Fibroblast of the aortic adventitia (primary cell): Measurements from ENCODE around the gene DCAKD. TPM values are rescaled to one million over a fixed set of nuclear protein-coding genes. Genes with fewer than 3 reads are reported as not detected.

Experiments used
- DNase-seq: peaks from one replicate; pipeline ENCODE4 v3.0.0-alpha.2; 2010; ENCODE audit warnings: low read depth
- H3K4me3 ChIP-seq: 2 replicates; pipeline ENCODE4 v1.5.1; 2011; ENCODE audit warnings: low read depth, mild to moderate bottlenecking, control low read depth, low read length, moderate library complexity
- small RNA-seq: library from RNA; depleted of rRNA; stranded (forward); fragments of <200 nt; gene quantifications from one replicate; pipeline ENCODE3, GENCODE V24; 2012
- total RNA-seq: library from RNA; depleted of rRNA; stranded (reverse); fragments of >200 nt; gene quantifications from 2 replicates; pipeline ENCODE4 v1.2.3, GENCODE V29; 2012; ENCODE audit warnings: low replicate concordance
- TF ChIP-seq, protein P1 (sequence below): IDR thresholded peaks from 2 replicates; pipeline ENCODE4 v1.5.1; 2011; ENCODE audit warnings: mild to moderate bottlenecking, low read length, control low read depth, inconsistent platforms; ENCODE audit not compliant: insufficient read depth

The DCAKD gene
- total RNA-seq, 1 donor: 31.3 TPM

DNA sequence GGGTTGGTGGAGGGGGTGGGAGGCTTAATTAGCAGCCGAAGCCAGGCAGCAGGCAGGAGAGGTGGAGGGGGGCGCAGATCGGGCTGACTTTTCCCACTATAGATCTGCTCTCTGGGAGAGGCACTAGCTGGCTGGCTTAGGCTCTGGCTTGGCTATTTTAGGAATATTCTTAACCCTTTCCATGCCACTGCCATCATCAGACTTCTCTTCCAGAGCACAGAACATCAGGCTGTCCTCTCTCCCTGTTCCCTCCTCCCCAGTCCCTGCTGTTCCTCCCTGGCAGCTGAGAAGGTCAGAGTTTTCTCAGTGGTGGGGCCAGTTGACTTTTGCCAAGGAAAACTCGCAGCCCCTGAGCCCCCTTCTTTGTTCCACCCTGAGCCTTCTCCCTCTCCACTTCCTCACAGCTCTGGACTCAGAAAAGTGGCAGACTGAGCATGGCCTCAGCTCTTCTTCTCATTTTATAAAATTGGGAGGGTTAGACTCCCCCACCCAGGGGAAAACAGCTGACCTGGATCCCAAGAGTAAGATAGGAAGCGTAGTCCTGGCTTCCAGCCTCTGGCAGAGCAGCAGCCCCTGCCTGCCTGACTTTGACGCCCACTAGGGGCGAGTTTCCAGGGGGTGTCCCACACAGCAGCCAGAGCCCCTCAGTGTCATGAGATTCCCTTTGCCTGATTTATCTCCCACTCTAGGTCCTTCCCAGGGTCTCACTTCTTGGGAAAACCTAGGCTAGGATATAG lies 73.5 kb downstream of the DCAKD start:
- H3K4me3 ChIP-seq: no peak overlapping the region
- DNase-seq: no peak
- TF ChIP-seq, protein P1, sequence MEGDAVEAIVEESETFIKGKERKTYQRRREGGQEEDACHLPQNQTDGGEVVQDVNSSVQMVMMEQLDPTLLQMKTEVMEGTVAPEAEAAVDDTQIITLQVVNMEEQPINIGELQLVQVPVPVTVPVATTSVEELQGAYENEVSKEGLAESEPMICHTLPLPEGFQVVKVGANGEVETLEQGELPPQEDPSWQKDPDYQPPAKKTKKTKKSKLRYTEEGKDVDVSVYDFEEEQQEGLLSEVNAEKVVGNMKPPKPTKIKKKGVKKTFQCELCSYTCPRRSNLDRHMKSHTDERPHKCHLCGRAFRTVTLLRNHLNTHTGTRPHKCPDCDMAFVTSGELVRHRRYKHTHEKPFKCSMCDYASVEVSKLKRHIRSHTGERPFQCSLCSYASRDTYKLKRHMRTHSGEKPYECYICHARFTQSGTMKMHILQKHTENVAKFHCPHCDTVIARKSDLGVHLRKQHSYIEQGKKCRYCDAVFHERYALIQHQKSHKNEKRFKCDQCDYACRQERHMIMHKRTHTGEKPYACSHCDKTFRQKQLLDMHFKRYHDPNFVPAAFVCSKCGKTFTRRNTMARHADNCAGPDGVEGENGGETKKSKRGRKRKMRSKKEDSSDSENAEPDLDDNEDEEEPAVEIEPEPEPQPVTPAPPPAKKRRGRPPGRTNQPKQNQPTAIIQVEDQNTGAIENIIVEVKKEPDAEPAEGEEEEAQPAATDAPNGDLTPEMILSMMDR: no peak

DNA sequence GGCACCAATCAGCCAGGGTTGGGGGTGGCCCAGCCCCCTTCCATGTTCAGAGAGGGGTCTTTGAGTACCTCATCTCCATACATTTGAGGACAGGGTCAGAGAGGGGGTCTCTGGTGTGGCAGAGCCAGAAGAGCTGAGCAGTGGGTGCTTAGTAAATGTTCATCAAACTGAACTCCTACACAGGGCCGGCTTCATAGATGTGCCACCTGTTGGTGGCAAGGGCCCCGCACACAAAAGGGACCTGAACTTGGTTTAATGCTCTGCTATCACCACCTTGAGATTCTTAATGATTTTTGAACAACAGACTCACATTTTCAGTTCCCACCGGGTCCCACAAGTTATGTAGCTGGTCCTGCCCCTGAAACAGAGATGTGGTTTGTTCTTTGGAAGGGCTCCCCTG lies 74.4 kb downstream of the DCAKD start:
- no peak for DNase-seq
- TF ChIP-seq, protein P1: no peak
- H3K4me3 ChIP-seq: no peak overlapping the region

- DNase-seq: no peak
- no peak overlapping the region for H3K4me3 ChIP-seq
- TF ChIP-seq, protein P1: no peak
These were observed 75.2 kb downstream of the DCAKD start for GRCh38 chr17:44976206-44976605.

Small RNAs within 50 kb of the gene (small RNA-seq; reads per million reads assigned to genes)
- gene AC015936.2 (not detected), gene RF00019 (not detected)

Other genes with a start within 250 kb of the DCAKD start
- 4.5 and 21.1 TPM in 2 replicates for gene GJC1, start 221.3 kb downstream of the DCAKD start, total RNA-seq
- gene HIGD1B, start 203.7 kb downstream of the DCAKD start, total RNA-seq: not detected in 2 replicates
- 79.9 and 81.2 TPM in 2 replicates for gene EFTUD2, start 152.2 kb downstream of the DCAKD start, total RNA-seq
- not detected in 2 replicates for gene GFAP, start 136.1 kb downstream of the DCAKD start, total RNA-seq
- 0.08 and 10.8 TPM in 2 replicates for gene KIF18B, start 103.9 kb downstream of the DCAKD start, total RNA-seq
- 0.09 TPM in 1 of 2 replicates, not detected in the other for gene C1QL1, start 83.3 kb downstream of the DCAKD start, total RNA-seq
- gene NMT1, start 9.7 kb upstream of the DCAKD start, total RNA-seq: 77.6 and 296 TPM in 2 replicates
- 56.0 and 86.3 TPM in 2 replicates for gene PLCD3, start 80.9 kb upstream of the DCAKD start, total RNA-seq
- gene ACBD4, start 84.1 kb upstream of the DCAKD start, total RNA-seq: 5.9 and 7.4 TPM in 2 replicates
- 9.2 and 10.0 TPM in 2 replicates for gene HEXIM1, start 96.8 kb upstream of the DCAKD start, total RNA-seq
- gene HEXIM2, start 110.2 kb upstream of the DCAKD start, total RNA-seq: 6.1 and 37.7 TPM in 2 replicates
- 0.81 and 0.90 TPM in 2 replicates for gene FMNL1, start 170.3 kb upstream of the DCAKD start, total RNA-seq
- not detected in 2 replicates for gene SPATA32, start 210.5 kb upstream of the DCAKD start, total RNA-seq